ENCODE measurements around the gene EFCAB3. TPM values are rescaled to one million over a fixed set of nuclear protein-coding genes. Genes with fewer than 3 reads are reported as not detected.
A peak's percentile ranks its signal among the peaks of the same experiment; 100 is the strongest.

EFCAB3 gene
- polyA plus RNA-seq, 3 donors: not detected

DNA sequence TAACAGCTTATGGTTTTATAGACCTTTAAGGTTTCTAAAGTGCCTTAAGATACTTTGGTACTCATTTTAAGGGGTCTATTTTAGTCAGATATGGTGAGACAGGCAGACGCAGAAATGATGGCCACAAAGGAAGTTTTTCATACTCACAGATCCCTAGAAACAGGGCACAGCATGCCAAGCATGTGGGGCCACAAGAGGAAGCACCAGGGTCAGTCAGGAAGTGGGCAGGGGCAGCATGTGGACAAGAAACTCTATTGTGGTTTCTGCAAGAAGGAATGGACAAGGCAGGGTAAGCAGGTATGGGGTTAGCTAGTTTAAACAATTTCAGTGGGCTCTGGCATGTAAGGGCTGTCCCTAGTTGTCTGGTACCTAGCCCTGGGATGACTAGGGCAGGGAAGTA is 8.5 kb downstream of the EFCAB3 start:
- no peak for TF ChIP-seq CTCF (IDR thresholded peaks at IDR 0.05)

DNA sequence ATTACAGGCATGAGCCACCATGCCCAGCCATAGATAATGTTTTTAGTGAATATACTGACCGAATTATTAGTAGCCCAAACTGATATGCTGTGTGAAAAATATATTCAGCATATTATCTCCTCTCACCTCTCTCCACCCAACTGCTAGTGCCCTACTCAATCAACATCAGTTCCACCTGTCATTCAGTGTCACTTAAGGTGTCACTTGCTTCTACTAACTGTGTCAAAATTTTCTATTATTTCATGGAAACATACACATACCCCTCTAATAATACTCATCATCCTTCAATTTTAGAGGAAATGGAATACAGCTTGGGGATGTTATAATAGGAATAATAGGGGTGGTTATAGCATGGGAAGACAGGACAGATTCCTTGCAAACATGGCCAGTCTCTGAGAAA is 12.6 kb downstream of the EFCAB3 start:
- no peaks in the 10 kb centered on the region for H3K36me3 ChIP-seq (replicated peaks in 1 of 2; ENCODE audit: control insufficient read depth in 1 of 2, insufficient read depth in 2 of 2, low read length in 2 of 2)
- Mint-ChIP-seq H3K27ac (no peak overlapping the region), H3K9me3 (no peaks in the 10 kb centered on the region)

More for the DNA sequence above, 8.5 kb downstream of the EFCAB3 start:
- H3K36me3 Mint-ChIP-seq: no peaks in the 10 kb centered on the region
- no peaks in the 10 kb centered on the region for H3K9me3 ChIP-seq (replicated peaks in 1 of 2; ENCODE audit: control insufficient read depth in 1 of 2, insufficient read depth in 1 of 2, low read length in 2 of 2)
- peaks cover 5% of the 10 kb centered on the region for H3K4me1 Mint-ChIP-seq
- intact Hi-C loops (cut with micrococcal nuclease): no loop called here
- H3K4me3 Mint-ChIP-seq: no peak overlapping the region
- H3K36me3 ChIP-seq (replicated peaks in 1 of 2; ENCODE audit: control insufficient read depth in 1 of 2, insufficient read depth in 2 of 2, low read length in 2 of 2): no peaks in the 10 kb centered on the region
- peak overlapping the region in 1 of 7 donors; percentile 67 for H3K27ac Mint-ChIP-seq
- H3K27me3 Mint-ChIP-seq (ENCODE audit: low read depth in 3 of 3): peaks cover 5 to 7% (median 6%) of the 10 kb centered on the region in 3 donors
- H3K4me2 ChIP-seq (replicated peaks; ENCODE audit: extremely low read depth, low read length, poor library complexity, severe bottlenecking): no peak overlapping the region
- no peaks in the 10 kb centered on the region for H4K20me1 ChIP-seq (ENCODE audit: insufficient read depth, low read length)
- no peak overlapping the region for H3K4me3 ChIP-seq (replicated peaks in 1 of 3; ENCODE audit: low read depth in 2 of 3, low read length in 3 of 3)
- H3K27me3 ChIP-seq (ENCODE audit: control insufficient read depth in 2 of 2, insufficient read depth in 2 of 2, low read length in 2 of 2): peaks cover 2% of the 10 kb centered on the region in 2 donors
- no CpG with 5 or more reads among the region's 1 CpG for WGBS (ENCODE audit: insufficient coverage)
- no peaks in the 10 kb centered on the region for H3K9me3 Mint-ChIP-seq
- no peak overlapping the region for H3K9ac ChIP-seq (ENCODE audit: insufficient read depth, low read length, poor library complexity, severe bottlenecking)
- H2AFZ ChIP-seq (ENCODE audit: insufficient read depth, low read depth, low read length, poor library complexity, severe bottlenecking): no peak overlapping the region
- no peaks in the 10 kb centered on the region for H3K79me2 ChIP-seq (ENCODE audit: insufficient read depth, low read length)
- peaks cover 0 to 4% of the 10 kb centered on the region in 2 donors for H3K4me1 ChIP-seq (ENCODE audit: control insufficient read depth in 1 of 2, insufficient read depth in 2 of 2, low read length in 2 of 2)
- DNase-seq: no peak
- H3K27ac ChIP-seq (ENCODE audit: low read depth in 1 of 2, low read length in 2 of 2): no peak overlapping the region

More for the DNA sequence above, 12.6 kb downstream of the EFCAB3 start:
- H2AFZ ChIP-seq (ENCODE audit: insufficient read depth, low read depth, low read length, poor library complexity, severe bottlenecking): no peak overlapping the region
- Mint-ChIP-seq H3K4me1 (peaks cover 5% of the 10 kb centered on the region), H3K4me3 (no peak overlapping the region), H3K36me3 (no peaks in the 10 kb centered on the region), H3K27me3 (ENCODE audit: low read depth in 3 of 3) (peaks cover 5 to 9% (median 6%) of the 10 kb centered on the region in 3 donors)
- DNase-seq: no peak
- intact Hi-C loops (cut with micrococcal nuclease): no loop called here
- no peaks in the 10 kb centered on the region for H3K9me3 ChIP-seq (replicated peaks in 1 of 2; ENCODE audit: control insufficient read depth in 1 of 2, insufficient read depth in 1 of 2, low read length in 2 of 2)
- H3K4me1 ChIP-seq (ENCODE audit: control insufficient read depth in 1 of 2, insufficient read depth in 2 of 2, low read length in 2 of 2): peaks cover 0 to 4% of the 10 kb centered on the region in 2 donors
- no peak overlapping the region for H3K27ac ChIP-seq (ENCODE audit: low read depth in 1 of 2, low read length in 2 of 2)
- no peak overlapping the region for H3K4me2 ChIP-seq (replicated peaks; ENCODE audit: extremely low read depth, low read length, poor library complexity, severe bottlenecking)
- WGBS (ENCODE audit: insufficient coverage): no CpG with 5 or more reads among the region's 1 CpG
- H3K27me3 ChIP-seq (ENCODE audit: control insufficient read depth in 2 of 2, insufficient read depth in 2 of 2, low read length in 2 of 2): peaks cover 2% of the 10 kb centered on the region in 2 donors
- no peaks in the 10 kb centered on the region for H4K20me1 ChIP-seq (ENCODE audit: insufficient read depth, low read length)
- no peak overlapping the region for H3K4me3 ChIP-seq (replicated peaks in 1 of 3; ENCODE audit: low read depth in 2 of 3, low read length in 3 of 3)
- no peak overlapping the region for H3K9ac ChIP-seq (ENCODE audit: insufficient read depth, low read length, poor library complexity, severe bottlenecking)
- no peaks in the 10 kb centered on the region for H3K79me2 ChIP-seq (ENCODE audit: insufficient read depth, low read length)
- no peak for TF ChIP-seq CTCF (IDR thresholded peaks at IDR 0.05)
